ENCODE measurements around the gene C1RL. TPM values are rescaled to one million over a fixed set of nuclear protein-coding genes. Genes with fewer than 3 reads are reported as not detected.

The C1RL gene
- total and polyA plus RNA-seq, 4 donors, result 67.5 to 188 (median 124) TPM

GRCh38 chr12:7102582-7102981, 6.4 kb downstream of the C1RL start:
- Histone ChIP-seq H3K27me3 (ENCODE audit: control insufficient read depth in 4 of 4, insufficient read depth in 4 of 4, low read length in 3 of 4) (no peaks in the 10 kb centered on the region), H3K4me1 (ENCODE audit: control insufficient read depth in 4 of 4, insufficient read depth in 4 of 4, low read length in 3 of 4) (peaks cover 3 to 26% (median 18%) of the 10 kb centered on the region in 4 donors), H3K27ac (ENCODE audit: low read depth in 1 of 2, low read length in 2 of 2) (peak overlapping the region in 1 of 2 donors; percentile 29), H3K4me3 (ENCODE audit: low read depth in 1 of 3, low read length in 3 of 3) (no peak overlapping the region), H3K9me3 (ENCODE audit: control insufficient read depth in 4 of 4, low read length in 3 of 4) (no peaks in the 10 kb centered on the region), H3K36me3 (ENCODE audit: control insufficient read depth in 4 of 4, insufficient read depth in 3 of 4, low read depth in 1 of 4, low read length in 3 of 4) (peaks cover 8 to 38% (median 24%) of the 10 kb centered on the region in 4 donors), H3K9ac (ENCODE audit: low read depth in 1 of 2, low read length in 2 of 2) (no peak overlapping the region)
- 66% methylated on average over 3 of the region's 3 CpGs for WGBS
- TF ChIP-seq, protein P1, sequence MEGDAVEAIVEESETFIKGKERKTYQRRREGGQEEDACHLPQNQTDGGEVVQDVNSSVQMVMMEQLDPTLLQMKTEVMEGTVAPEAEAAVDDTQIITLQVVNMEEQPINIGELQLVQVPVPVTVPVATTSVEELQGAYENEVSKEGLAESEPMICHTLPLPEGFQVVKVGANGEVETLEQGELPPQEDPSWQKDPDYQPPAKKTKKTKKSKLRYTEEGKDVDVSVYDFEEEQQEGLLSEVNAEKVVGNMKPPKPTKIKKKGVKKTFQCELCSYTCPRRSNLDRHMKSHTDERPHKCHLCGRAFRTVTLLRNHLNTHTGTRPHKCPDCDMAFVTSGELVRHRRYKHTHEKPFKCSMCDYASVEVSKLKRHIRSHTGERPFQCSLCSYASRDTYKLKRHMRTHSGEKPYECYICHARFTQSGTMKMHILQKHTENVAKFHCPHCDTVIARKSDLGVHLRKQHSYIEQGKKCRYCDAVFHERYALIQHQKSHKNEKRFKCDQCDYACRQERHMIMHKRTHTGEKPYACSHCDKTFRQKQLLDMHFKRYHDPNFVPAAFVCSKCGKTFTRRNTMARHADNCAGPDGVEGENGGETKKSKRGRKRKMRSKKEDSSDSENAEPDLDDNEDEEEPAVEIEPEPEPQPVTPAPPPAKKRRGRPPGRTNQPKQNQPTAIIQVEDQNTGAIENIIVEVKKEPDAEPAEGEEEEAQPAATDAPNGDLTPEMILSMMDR (IDR thresholded peaks at IDR 0.05; ENCODE audit: low read depth, low read length, missing input control), result no peak
- TF ChIP-seq, protein P2, sequence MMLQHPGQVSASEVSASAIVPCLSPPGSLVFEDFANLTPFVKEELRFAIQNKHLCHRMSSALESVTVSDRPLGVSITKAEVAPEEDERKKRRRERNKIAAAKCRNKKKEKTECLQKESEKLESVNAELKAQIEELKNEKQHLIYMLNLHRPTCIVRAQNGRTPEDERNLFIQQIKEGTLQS (IDR thresholded peaks at IDR 0.05), result no peak
- no peak for TF ChIP-seq EGR1 (IDR thresholded peaks at IDR 0.05; ENCODE audit: low read depth in 2 of 2)
- DNase-seq (ENCODE audit: low spot score), result no peak

DNA sequence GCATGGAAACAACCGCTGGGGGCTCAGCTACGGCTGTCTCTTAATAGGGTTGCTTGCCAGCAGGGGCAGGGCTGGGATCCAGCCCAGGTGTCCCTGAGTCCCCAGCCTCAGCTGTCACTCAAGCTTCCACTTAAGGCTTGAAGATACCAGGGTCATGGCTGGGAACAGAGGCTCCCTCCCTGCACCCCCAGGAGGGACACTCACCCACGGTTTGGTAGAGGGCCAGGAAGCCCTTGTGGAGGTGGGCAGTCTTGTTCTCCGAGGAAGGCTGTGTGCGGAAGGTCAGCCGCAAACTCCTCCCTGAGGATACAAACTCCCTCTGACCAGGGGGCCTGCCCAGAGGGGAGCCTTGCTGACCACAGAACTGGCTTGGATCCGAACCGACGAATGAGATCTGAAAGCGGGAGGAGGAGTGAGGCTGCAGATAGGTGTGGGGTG, 7.3 kb downstream of the C1RL start:
- Histone ChIP-seq H3K4me1 (ENCODE audit: control insufficient read depth in 4 of 4, insufficient read depth in 4 of 4, low read length in 3 of 4) (peaks cover 3 to 22% (median 15%) of the 10 kb centered on the region in 4 donors), H3K4me3 (ENCODE audit: low read depth in 1 of 3, low read length in 3 of 3) (no peak overlapping the region), H3K27me3 (ENCODE audit: control insufficient read depth in 4 of 4, insufficient read depth in 4 of 4, low read length in 3 of 4) (no peaks in the 10 kb centered on the region), H3K9ac (ENCODE audit: low read depth in 1 of 2, low read length in 2 of 2) (no peak overlapping the region), H3K36me3 (ENCODE audit: control insufficient read depth in 4 of 4, insufficient read depth in 3 of 4, low read depth in 1 of 4, low read length in 3 of 4) (peaks cover 8 to 42% (median 25%) of the 10 kb centered on the region in 4 donors), H3K9me3 (ENCODE audit: control insufficient read depth in 4 of 4, low read length in 3 of 4) (no peaks in the 10 kb centered on the region), H3K27ac (ENCODE audit: low read depth in 1 of 2, low read length in 2 of 2) (no peak overlapping the region)
- 88% methylated on average over 10 of the region's 10 CpGs for WGBS
- no peak for DNase-seq (ENCODE audit: low spot score)
- TF ChIP-seq, protein P3, sequence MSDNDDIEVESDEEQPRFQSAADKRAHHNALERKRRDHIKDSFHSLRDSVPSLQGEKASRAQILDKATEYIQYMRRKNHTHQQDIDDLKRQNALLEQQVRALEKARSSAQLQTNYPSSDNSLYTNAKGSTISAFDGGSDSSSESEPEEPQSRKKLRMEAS (IDR thresholded peaks at IDR 0.05), result no peak
- TF ChIP-seq RXRA (IDR thresholded peaks at IDR 0.05) (no peak), RAD21 (IDR thresholded peaks at IDR 0.05) (no peak), GABPA (IDR thresholded peaks at IDR 0.05 in 1 of 2, conservative IDR thresholded peaks at IDR 0.05 in 1 of 2) (no peak), REST (IDR thresholded peaks at IDR 0.05) (no peak), TAF1 (conservative IDR thresholded peaks at IDR 0.05) (no peak), FOXA1 (IDR thresholded peaks at IDR 0.05) (no peak), NR2F2 (IDR thresholded peaks at IDR 0.05) (no peak), FOXA2 (IDR thresholded peaks at IDR 0.05) (no peak)
- TF ChIP-seq, protein P4, sequence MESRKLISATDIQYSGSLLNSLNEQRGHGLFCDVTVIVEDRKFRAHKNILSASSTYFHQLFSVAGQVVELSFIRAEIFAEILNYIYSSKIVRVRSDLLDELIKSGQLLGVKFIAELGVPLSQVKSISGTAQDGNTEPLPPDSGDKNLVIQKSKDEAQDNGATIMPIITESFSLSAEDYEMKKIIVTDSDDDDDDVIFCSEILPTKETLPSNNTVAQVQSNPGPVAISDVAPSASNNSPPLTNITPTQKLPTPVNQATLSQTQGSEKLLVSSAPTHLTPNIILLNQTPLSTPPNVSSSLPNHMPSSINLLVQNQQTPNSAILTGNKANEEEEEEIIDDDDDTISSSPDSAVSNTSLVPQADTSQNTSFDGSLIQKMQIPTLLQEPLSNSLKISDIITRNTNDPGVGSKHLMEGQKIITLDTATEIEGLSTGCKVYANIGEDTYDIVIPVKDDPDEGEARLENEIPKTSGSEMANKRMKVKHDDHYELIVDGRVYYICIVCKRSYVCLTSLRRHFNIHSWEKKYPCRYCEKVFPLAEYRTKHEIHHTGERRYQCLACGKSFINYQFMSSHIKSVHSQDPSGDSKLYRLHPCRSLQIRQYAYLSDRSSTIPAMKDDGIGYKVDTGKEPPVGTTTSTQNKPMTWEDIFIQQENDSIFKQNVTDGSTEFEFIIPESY (IDR thresholded peaks at IDR 0.05), result no peak
- TF ChIP-seq, protein P1 (IDR thresholded peaks at IDR 0.05; ENCODE audit: low read depth, low read length, missing input control), result no peak
- TF ChIP-seq, protein P2 (IDR thresholded peaks at IDR 0.05), result no peak
